ENCODE measurements around the gene DDX53.

DDX53 gene

GRCh38 chrX:23008431-23009099 lies 8.8 kb downstream of the DDX53 start:
- H3K4me3 Mint-ChIP-seq = no peak overlapping the region

GRCh38 chrX:23012162-23012561 lies 12.4 kb downstream of the DDX53 start:
- Mint-ChIP-seq H3K36me3 (ENCODE audit: low read depth) (no peaks in the 10 kb centered on the region), H3K4me1 (ENCODE audit: low read depth) (no peaks in the 10 kb centered on the region), H3K27me3 (ENCODE audit: low read depth) (no peaks in the 10 kb centered on the region), H3K27ac (no peak overlapping the region), H3K9me3 (no peaks in the 10 kb centered on the region), H3K4me3 (no peak overlapping the region)

More at GRCh38 chrX:23008431-23009099, 8.8 kb downstream of the DDX53 start:
- H3K4me1 Mint-ChIP-seq (ENCODE audit: low read depth) = no peaks in the 10 kb centered on the region
- H3K27ac Mint-ChIP-seq = no peak overlapping the region
- H3K36me3 Mint-ChIP-seq (ENCODE audit: low read depth) = no peaks in the 10 kb centered on the region
- no peaks in the 10 kb centered on the region for H3K27me3 Mint-ChIP-seq (ENCODE audit: low read depth)
- H3K9me3 Mint-ChIP-seq = no peaks in the 10 kb centered on the region

GRCh38 chrX:23012636-23013035 lies 12.9 kb downstream of the DDX53 start:
- Mint-ChIP-seq H3K36me3 (ENCODE audit: low read depth) (no peaks in the 10 kb centered on the region), H3K4me1 (ENCODE audit: low read depth) (no peaks in the 10 kb centered on the region), H3K9me3 (no peaks in the 10 kb centered on the region), H3K27ac (no peak overlapping the region), H3K4me3 (no peak overlapping the region), H3K27me3 (ENCODE audit: low read depth) (no peaks in the 10 kb centered on the region)

GRCh38 chrX:23013366-23013765 lies 13.6 kb downstream of the DDX53 start:
- no peaks in the 10 kb centered on the region for H3K27me3 Mint-ChIP-seq (ENCODE audit: low read depth)
- H3K36me3 Mint-ChIP-seq (ENCODE audit: low read depth) = no peaks in the 10 kb centered on the region

GRCh38 chrX:23031600-23031999 lies 31.8 kb downstream of the DDX53 start:
- no peak overlapping the region for H3K27ac Mint-ChIP-seq
- no peaks in the 10 kb centered on the region for H3K4me1 Mint-ChIP-seq (ENCODE audit: low read depth)
- no peaks in the 10 kb centered on the region for H3K27me3 Mint-ChIP-seq (ENCODE audit: low read depth)
- H3K36me3 Mint-ChIP-seq (ENCODE audit: low read depth) = no peaks in the 10 kb centered on the region
- H3K9me3 Mint-ChIP-seq = no peaks in the 10 kb centered on the region
- H3K4me3 Mint-ChIP-seq = no peak overlapping the region

More at GRCh38 chrX:23013366-23013765, 13.6 kb downstream of the DDX53 start:
- H3K27ac Mint-ChIP-seq = no peak overlapping the region
- no peaks in the 10 kb centered on the region for H3K9me3 Mint-ChIP-seq
- no peak overlapping the region for H3K4me3 Mint-ChIP-seq
- no peaks in the 10 kb centered on the region for H3K4me1 Mint-ChIP-seq (ENCODE audit: low read depth)

- Mint-ChIP-seq H3K9me3 (no peaks in the 10 kb centered on the region), H3K27ac (no peak overlapping the region), H3K36me3 (ENCODE audit: low read depth) (no peaks in the 10 kb centered on the region), H3K27me3 (ENCODE audit: low read depth) (no peaks in the 10 kb centered on the region), H3K4me1 (ENCODE audit: low read depth) (no peaks in the 10 kb centered on the region), H3K4me3 (no peak overlapping the region)
These were observed 35.7 kb downstream of the DDX53 start for GRCh38 chrX:23035493-23035892.

GRCh38 chrX:23046443-23046842 lies 46.7 kb downstream of the DDX53 start:
- Mint-ChIP-seq H3K36me3 (ENCODE audit: low read depth) (no peaks in the 10 kb centered on the region), H3K27ac (no peak overlapping the region), H3K4me1 (ENCODE audit: low read depth) (no peaks in the 10 kb centered on the region), H3K4me3 (no peak overlapping the region), H3K9me3 (no peaks in the 10 kb centered on the region), H3K27me3 (ENCODE audit: low read depth) (no peaks in the 10 kb centered on the region)

GRCh38 chrX:23048806-23049573 lies 49.2 kb downstream of the DDX53 start:
- Mint-ChIP-seq H3K9me3 (no peaks in the 10 kb centered on the region), H3K27me3 (ENCODE audit: low read depth) (no peaks in the 10 kb centered on the region), H3K4me1 (ENCODE audit: low read depth) (no peaks in the 10 kb centered on the region), H3K4me3 (no peak overlapping the region), H3K36me3 (ENCODE audit: low read depth) (no peaks in the 10 kb centered on the region), H3K27ac (no peak overlapping the region)

- H3K4me3 Mint-ChIP-seq = no peak overlapping the region
- no peaks in the 10 kb centered on the region for H3K4me1 Mint-ChIP-seq (ENCODE audit: low read depth)
- no peak overlapping the region for H3K27ac Mint-ChIP-seq
- no peaks in the 10 kb centered on the region for H3K36me3 Mint-ChIP-seq (ENCODE audit: low read depth)
- no peaks in the 10 kb centered on the region for H3K9me3 Mint-ChIP-seq
- no peaks in the 10 kb centered on the region for H3K27me3 Mint-ChIP-seq (ENCODE audit: low read depth)
These were observed 52.6 kb downstream of the DDX53 start for GRCh38 chrX:23052324-23052723.
